ENCODE results near the gene DNAI4. TPM values are rescaled to one million over a fixed set of nuclear protein-coding genes. Genes with fewer than 3 reads are reported as not detected.

The DNAI4 gene
- total RNA-seq, 2 experiments from 2014 or later = 5.0 to 8.8 TPM

DNA sequence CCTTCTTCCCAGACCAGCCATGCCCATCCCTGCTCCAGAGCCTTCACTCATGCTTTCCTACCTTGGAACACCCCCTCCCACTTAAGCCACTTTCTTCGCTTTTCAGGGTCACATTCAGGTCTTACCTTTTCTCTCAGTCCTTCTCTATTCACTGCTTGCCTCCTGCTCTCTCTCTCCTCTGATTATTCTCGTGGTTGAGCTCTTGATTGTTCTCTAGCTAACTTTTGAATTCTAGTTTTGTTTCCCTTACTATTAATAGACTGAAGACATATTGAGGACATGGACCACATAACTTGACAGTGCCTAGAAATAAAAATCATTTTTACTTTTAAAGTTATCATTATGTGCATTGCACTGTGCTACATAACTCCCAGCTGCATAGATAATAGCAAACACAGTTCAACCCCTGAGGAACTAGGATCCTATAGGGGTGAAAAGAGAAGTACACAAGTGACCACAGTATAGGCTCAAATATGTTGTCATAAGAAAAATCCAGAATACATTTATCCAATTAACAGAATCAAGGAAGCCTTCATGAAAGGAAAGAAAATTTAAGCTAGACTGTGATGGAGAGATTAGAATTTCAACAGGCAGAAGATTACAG, 145.1 kb downstream of the DNAI4 start:
- no peak for ATAC-seq (ENCODE audit: poor library complexity)
- intact Hi-C loops (cut with DNase I, micrococcal nuclease) = loop anchor here in 1 of 2 experiments (10.0 kb wide), 1 partner anchor 55 kb away; no protein-coding TSS in a partner anchor
- Histone ChIP-seq H3K27me3 (ENCODE audit: control insufficient read depth in 1 of 2, insufficient read depth in 2 of 2, low read length in 2 of 2) (no peaks in the 10 kb centered on the region), H3K4me1 (ENCODE audit: insufficient read depth, low read length) (no peaks in the 10 kb centered on the region), H3K9me3 (ENCODE audit: control insufficient read depth in 1 of 2, insufficient read depth in 1 of 2, low read length in 2 of 2) (peaks cover 0 to 5% of the 10 kb centered on the region in 2 experiments), H3K4me3 (ENCODE audit: low read length) (no peak overlapping the region), H3K36me3 (ENCODE audit: insufficient read depth, low read length) (no peaks in the 10 kb centered on the region), H3K27ac (ENCODE audit: low read depth in 1 of 2, low read length in 2 of 2) (no peak overlapping the region)
- no peak for DNase-seq
- H3K27ac Mint-ChIP-seq = no peak overlapping the region
- no peaks in the 10 kb centered on the region for H3K9me3 Mint-ChIP-seq
- H3K36me3 Mint-ChIP-seq (ENCODE audit: low read depth) = no peaks in the 10 kb centered on the region
- POLR2A ChIA-PET = no interaction called here
- CTCF ChIA-PET = no interaction called here
- no peaks in the 10 kb centered on the region for H3K4me1 Mint-ChIP-seq (ENCODE audit: low read depth)
- no peak overlapping the region for H3K4me3 Mint-ChIP-seq
- TF ChIP-seq, protein P1, sequence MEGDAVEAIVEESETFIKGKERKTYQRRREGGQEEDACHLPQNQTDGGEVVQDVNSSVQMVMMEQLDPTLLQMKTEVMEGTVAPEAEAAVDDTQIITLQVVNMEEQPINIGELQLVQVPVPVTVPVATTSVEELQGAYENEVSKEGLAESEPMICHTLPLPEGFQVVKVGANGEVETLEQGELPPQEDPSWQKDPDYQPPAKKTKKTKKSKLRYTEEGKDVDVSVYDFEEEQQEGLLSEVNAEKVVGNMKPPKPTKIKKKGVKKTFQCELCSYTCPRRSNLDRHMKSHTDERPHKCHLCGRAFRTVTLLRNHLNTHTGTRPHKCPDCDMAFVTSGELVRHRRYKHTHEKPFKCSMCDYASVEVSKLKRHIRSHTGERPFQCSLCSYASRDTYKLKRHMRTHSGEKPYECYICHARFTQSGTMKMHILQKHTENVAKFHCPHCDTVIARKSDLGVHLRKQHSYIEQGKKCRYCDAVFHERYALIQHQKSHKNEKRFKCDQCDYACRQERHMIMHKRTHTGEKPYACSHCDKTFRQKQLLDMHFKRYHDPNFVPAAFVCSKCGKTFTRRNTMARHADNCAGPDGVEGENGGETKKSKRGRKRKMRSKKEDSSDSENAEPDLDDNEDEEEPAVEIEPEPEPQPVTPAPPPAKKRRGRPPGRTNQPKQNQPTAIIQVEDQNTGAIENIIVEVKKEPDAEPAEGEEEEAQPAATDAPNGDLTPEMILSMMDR (IDR thresholded peaks at IDR 0.05) = no peak
- peaks cover 4% of the 10 kb centered on the region for H3K27me3 Mint-ChIP-seq

DNA sequence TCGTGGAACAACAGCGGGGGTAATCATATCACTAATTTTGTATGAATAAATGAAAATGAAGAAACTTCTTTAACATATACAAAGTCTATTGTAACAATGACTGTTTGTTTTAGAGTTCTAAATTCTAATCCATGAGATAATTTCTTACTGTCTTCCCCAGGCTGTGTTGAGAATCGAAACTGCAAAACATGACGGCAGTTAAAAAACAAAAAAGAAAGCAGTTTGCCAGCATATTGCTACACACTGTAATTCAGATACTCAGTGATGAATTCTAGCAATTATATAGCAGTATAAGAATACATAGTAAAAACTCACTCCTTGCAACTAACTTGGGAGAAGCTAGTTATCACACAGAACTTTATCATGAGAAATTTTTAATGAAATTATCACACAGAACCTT, 145.7 kb downstream of the DNAI4 start:
- Histone ChIP-seq H3K9me3 (ENCODE audit: control insufficient read depth in 1 of 2, insufficient read depth in 1 of 2, low read length in 2 of 2) (peaks cover 0 to 5% of the 10 kb centered on the region in 2 experiments), H3K4me1 (ENCODE audit: insufficient read depth, low read length) (no peaks in the 10 kb centered on the region), H3K27ac (ENCODE audit: low read depth in 1 of 2, low read length in 2 of 2) (no peak overlapping the region), H3K27me3 (ENCODE audit: control insufficient read depth in 1 of 2, insufficient read depth in 2 of 2, low read length in 2 of 2) (no peaks in the 10 kb centered on the region), H3K36me3 (ENCODE audit: insufficient read depth, low read length) (no peaks in the 10 kb centered on the region), H3K4me3 (ENCODE audit: low read length) (no peak overlapping the region)
- H3K4me1 Mint-ChIP-seq (ENCODE audit: low read depth) = no peaks in the 10 kb centered on the region
- DNase-seq (no peak), ATAC-seq (ENCODE audit: poor library complexity) (no peak)
- no peak overlapping the region for H3K27ac Mint-ChIP-seq
- intact Hi-C loops (cut with DNase I, micrococcal nuclease) = loop anchor here in 1 of 2 experiments (10.0 kb wide), 1 partner anchor 56 kb away; no protein-coding TSS in a partner anchor
- no peak overlapping the region for H3K4me3 Mint-ChIP-seq
- POLR2A ChIA-PET = no interaction called here
- no peaks in the 10 kb centered on the region for H3K36me3 Mint-ChIP-seq (ENCODE audit: low read depth)
- H3K9me3 Mint-ChIP-seq = no peaks in the 10 kb centered on the region
- peaks cover 4% of the 10 kb centered on the region for H3K27me3 Mint-ChIP-seq
- TF ChIP-seq, protein P1 (IDR thresholded peaks at IDR 0.05) = no peak
- CTCF ChIA-PET = no interaction called here

DNA sequence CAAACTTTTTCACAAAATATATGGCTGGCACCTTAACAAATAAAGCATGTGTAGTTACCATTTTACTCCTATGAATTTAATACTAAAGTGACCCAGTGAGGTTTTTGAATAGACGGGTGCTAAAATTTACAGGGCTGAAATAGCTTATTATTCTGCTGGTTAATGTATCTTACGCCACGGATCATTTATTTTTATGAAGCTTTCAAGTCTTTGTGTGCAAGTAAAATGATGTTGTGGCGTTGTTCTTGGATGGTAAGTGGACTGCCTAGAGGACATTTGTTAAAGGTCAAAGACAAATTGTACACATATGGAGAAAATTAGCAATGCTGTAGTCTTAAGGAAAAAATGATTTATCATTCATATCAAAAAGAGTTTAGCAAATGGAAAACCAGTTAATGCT, 146.4 kb downstream of the DNAI4 start:
- H3K4me3 Mint-ChIP-seq = no peak overlapping the region
- peaks cover 4% of the 10 kb centered on the region for H3K27me3 Mint-ChIP-seq
- DNase-seq = no peak
- no peak overlapping the region for H3K27ac ChIP-seq (ENCODE audit: low read depth in 1 of 2, low read length in 2 of 2)
- no peaks in the 10 kb centered on the region for H3K27me3 ChIP-seq (ENCODE audit: control insufficient read depth in 1 of 2, insufficient read depth in 2 of 2, low read length in 2 of 2)
- intact Hi-C loops (cut with DNase I, micrococcal nuclease) = loop anchor here in 1 of 2 experiments (10.0 kb wide), 1 partner anchor 57 kb away; no protein-coding TSS in a partner anchor
- ATAC-seq (ENCODE audit: poor library complexity) = no peak
- no peaks in the 10 kb centered on the region for H3K4me1 ChIP-seq (ENCODE audit: insufficient read depth, low read length)
- H3K9me3 ChIP-seq (ENCODE audit: control insufficient read depth in 1 of 2, insufficient read depth in 1 of 2, low read length in 2 of 2) = peaks cover 0 to 5% of the 10 kb centered on the region in 2 experiments
- H3K4me1 Mint-ChIP-seq (ENCODE audit: low read depth) = no peaks in the 10 kb centered on the region
- H3K27ac Mint-ChIP-seq = no peak overlapping the region
- H3K36me3 ChIP-seq (ENCODE audit: insufficient read depth, low read length) = no peaks in the 10 kb centered on the region
- TF ChIP-seq, protein P1 (IDR thresholded peaks at IDR 0.05) = no peak
- CTCF ChIA-PET = no interaction called here
- POLR2A ChIA-PET = no interaction called here
- H3K9me3 Mint-ChIP-seq = no peaks in the 10 kb centered on the region
- no peak overlapping the region for H3K4me3 ChIP-seq (ENCODE audit: low read length)
- no peaks in the 10 kb centered on the region for H3K36me3 Mint-ChIP-seq (ENCODE audit: low read depth)

Data from CD4-positive, alpha-beta T cell (primary cell).